GM21825 (cell line): ENCODE data around the gene XRN2.
"Not testable (repeated sequence)": the region's sequence is repeated elsewhere in the genome, so short reads cannot be mapped to it uniquely, and the experiment has no call there.

Source experiments
- ATAC-seq: cut with Tn5 transposase; IDR thresholded peaks from one replicate; pipeline ENCODE4 v1.9.1; 2021; ENCODE audit warnings: mild to moderate bottlenecking, moderate library complexity; ENCODE audit not compliant: unreplicated experiment

Gene XRN2

GRCh38 chr20:21344206-21344900 is 41.2 kb downstream of the XRN2 start:
- no peak for ATAC-seq

- no peak for ATAC-seq
Measured at GRCh38 chr20:21344961-21345360, 41.8 kb downstream of the XRN2 start.

- no peak for ATAC-seq
Measured at GRCh38 chr20:21352703-21353102, 49.6 kb downstream of the XRN2 start.

GRCh38 chr20:21353236-21353635 is 50.1 kb downstream of the XRN2 start:
- no peak for ATAC-seq

GRCh38 chr20:21355981-21356380 is 52.9 kb downstream of the XRN2 start:
- ATAC-seq = no peak

- ATAC-seq = no peak
Measured at GRCh38 chr20:21356386-21356785, 53.3 kb downstream of the XRN2 start.

- ATAC-seq = no peak
Measured at GRCh38 chr20:21357844-21358243, 54.7 kb downstream of the XRN2 start.

GRCh38 chr20:21358737-21359136 is 55.6 kb downstream of the XRN2 start:
- ATAC-seq = no peak

GRCh38 chr20:21360705-21361104 is 57.6 kb downstream of the XRN2 start:
- ATAC-seq = no peak

GRCh38 chr20:21361266-21361665 is 58.1 kb downstream of the XRN2 start:
- no peak for ATAC-seq

- ATAC-seq = no peak
Measured at GRCh38 chr20:21364413-21364812, 61.3 kb downstream of the XRN2 start.

GRCh38 chr20:21365771-21366170 is 62.6 kb downstream of the XRN2 start:
- no peak for ATAC-seq

GRCh38 chr20:21366273-21366672 is 63.1 kb downstream of the XRN2 start:
- ATAC-seq = not testable (repeated sequence)

- no peak for ATAC-seq
Measured at GRCh38 chr20:21368791-21369190, 65.7 kb downstream of the XRN2 start.

- no peak for ATAC-seq
Measured at GRCh38 chr20:21371193-21371592, 68.1 kb downstream of the XRN2 start.

GRCh38 chr20:21372016-21372415 is 68.9 kb downstream of the XRN2 start:
- ATAC-seq = no peak

GRCh38 chr20:21373436-21373835 is 70.3 kb downstream of the XRN2 start:
- no peak for ATAC-seq

GRCh38 chr20:21376626-21377025 is 73.5 kb downstream of the XRN2 start:
- no peak for ATAC-seq

- no peak for ATAC-seq
Measured at GRCh38 chr20:21377701-21378100, 74.6 kb downstream of the XRN2 start.

GRCh38 chr20:21378259-21378658 is 75.1 kb downstream of the XRN2 start:
- no peak for ATAC-seq

- ATAC-seq = no peak
Measured at GRCh38 chr20:21380711-21381110, 77.6 kb downstream of the XRN2 start.

- ATAC-seq = no peak
Measured at GRCh38 chr20:21381619-21382018, 78.5 kb downstream of the XRN2 start.

- ATAC-seq = no peak
Measured at GRCh38 chr20:21384308-21384892, 81.3 kb downstream of the XRN2 start.
